NCI-H82 (cell line): ENCODE data around the gene RSPH6A.

Experiments used
- DNase-seq: peaks from one replicate; lab custom pipeline; 2025; lab: John Stamatoyannopoulos, UW

Gene RSPH6A

GRCh38 chr19:45814851-45815480, at the start of gene RSPH6A:
TSS of gene RSPH6A (minus strand) at chr19:45815308. CDS start at chr19:45815176, 132 bp downstream.
- no peak for DNase-seq

- no peak for DNase-seq
Observed at GRCh38 chr19:45864629-45865082, 49.5 kb upstream of the RSPH6A start.

- peak; percentile 78 for DNase-seq
Observed at GRCh38 chr19:45863840-45864628, 48.9 kb upstream of the RSPH6A start, which contains the start of gene FOXA3. TSS of gene FOXA3 (plus strand) at chr19:45864326. CDS start at chr19:45864457, 131 bp downstream.

GRCh38 chr19:45863335-45863839, 48.3 kb upstream of the RSPH6A start:
- no peak for DNase-seq

GRCh38 chr19:45862564-45863334, 47.6 kb upstream of the RSPH6A start, which contains the start of gene SYMPK:
TSS of gene SYMPK (minus strand) at chr19:45863147. CDS start at chr19:45854495, 8,652 bp downstream.
- DNase-seq: peak; percentile 99

- no peak for DNase-seq
Observed at GRCh38 chr19:45862271-45862563, 47.1 kb upstream of the RSPH6A start.

- DNase-seq: no peak
Observed at GRCh38 chr19:45860359-45861259, 45.5 kb upstream of the RSPH6A start.

- no peak for DNase-seq
Observed at GRCh38 chr19:45854167-45854778, 39.2 kb upstream of the RSPH6A start.

- DNase-seq: no peak
Observed at GRCh38 chr19:45852983-45853382, 37.9 kb upstream of the RSPH6A start.

GRCh38 chr19:45852145-45852750, 37.1 kb upstream of the RSPH6A start:
- DNase-seq: no peak

GRCh38 chr19:45848922-45849321, 33.8 kb upstream of the RSPH6A start:
- DNase-seq: no peak

- DNase-seq: no peak
Observed at GRCh38 chr19:45847663-45848062, 32.6 kb upstream of the RSPH6A start.

- no peak for DNase-seq
Observed at GRCh38 chr19:45842198-45842597, 27.1 kb upstream of the RSPH6A start.

- DNase-seq: no peak
Observed at GRCh38 chr19:45834970-45835369, 19.9 kb upstream of the RSPH6A start.

- DNase-seq: no peak
Observed at GRCh38 chr19:45828945-45829344, 13.8 kb upstream of the RSPH6A start.

GRCh38 chr19:45828523-45828922, 13.4 kb upstream of the RSPH6A start:
- DNase-seq: no peak

- no peak for DNase-seq
Observed at GRCh38 chr19:45827459-45828093, 12.5 kb upstream of the RSPH6A start.

GRCh38 chr19:45826934-45827333, 11.8 kb upstream of the RSPH6A start:
- no peak for DNase-seq

- DNase-seq: no peak
Observed at GRCh38 chr19:45825917-45826893, 11.1 kb upstream of the RSPH6A start.
